A549 (cell line): ENCODE data around the gene PRSS56. TPM values are rescaled to one million over a fixed set of nuclear protein-coding genes. Genes with fewer than 3 reads are reported as not detected.

Experiments used
- ATAC-seq, 2 experiments: fragments of 200-7000 bp in 1 of 2; fragments of >200 bp in 1 of 2; cut with Nextera tagmentation in 1 of 2; cut with Tn5 transposase in 1 of 2; 3 replicates each; pipeline versions ENCODE4 v1.8.0 to v1.9.1; 2018 to 2020; ENCODE audit warnings: mild to moderate bottlenecking in 1 of 2, moderate library complexity in 1 of 2
- CTCF ChIA-PET: fragments of 300-600 bp; sonication (Branson Sonifier 250); formaldehyde crosslinking; extraction: SDS; loops from one replicate; lab custom pipeline; 2021; ENCODE audit warnings: antibody characterized with exemption, inconsistent platforms; lab: Yijun Ruan, JAX
- POLR2A ChIA-PET: fragments of 350-600 bp; formaldehyde crosslinking; extraction: SDS; loops from one replicate; lab custom pipeline; 2021; ENCODE audit warnings: antibody characterized with exemption, inconsistent platforms; lab: Yijun Ruan, JAX
- DNase-seq, 2 experiments: peaks; one replicate each; pipeline versions ENCODE4 v3.0.0 to v3.0.0-alpha.2; 2011 to 2016; ENCODE audit warnings: low read depth in 1 of 2, low spot score in 1 of 2
- FAIRE-seq: peaks from 2 replicates; lab custom pipeline; 2011; peaks lifted over from hg19 to GRCh38; lab: Jason Lieb, UNC
- H3K27ac ChIP-seq, 2 experiments: fragments of >200 bp; sonication (Bioruptor Twin); formaldehyde crosslinking; 3 replicates each; pipeline ENCODE4 v1.5.1; 2016 to 2017
- H3K4me1 ChIP-seq: fragments of >200 bp; sonication (Bioruptor Twin); formaldehyde crosslinking; 3 replicates; pipeline ENCODE4 v1.6.1; 2016
- H3K4me2 ChIP-seq: fragments of >200 bp; sonication (Bioruptor Twin); formaldehyde crosslinking; 3 replicates; pipeline ENCODE4 v1.6.1; 2016
- H3K4me3 ChIP-seq: fragments of >200 bp; sonication (Bioruptor Twin); formaldehyde crosslinking; 3 replicates; pipeline ENCODE4 v1.5.1; 2016
- H3K9me3 ChIP-seq: fragments of >200 bp; sonication (Bioruptor Twin); formaldehyde crosslinking; 3 replicates; pipeline ENCODE4 v1.6.1; 2016
- CBX8 ChIP-seq: fragments of 200-600 bp; sonication (generic); IDR thresholded peaks from 2 replicates; pipeline ENCODE4 v1.6.1; 2016
- ESRRA ChIP-seq: fragments of 150-350 bp; IDR thresholded peaks from 2 replicates; pipeline ENCODE4 v1.6.1; 2014; ENCODE audit warnings: mild to moderate bottlenecking, low read length, borderline replicate concordance
- FOSB ChIP-seq: fragments of 250-450 bp; sonication (Bioruptor Pico); IDR thresholded peaks from 2 replicates; pipeline ENCODE4 v1.5.0; 2020; ENCODE audit warnings: mild to moderate bottlenecking, moderate library complexity
- HDAC2 ChIP-seq: fragments of 200-600 bp; sonication (generic); IDR thresholded peaks from 2 replicates; pipeline ENCODE4 v1.6.1; 2016
- HEYL ChIP-seq: fragments of 250-450 bp; sonication (Bioruptor Pico); IDR thresholded peaks from 2 replicates; pipeline ENCODE4 v1.8.0; 2021; ENCODE audit warnings: mild to moderate bottlenecking, moderate library complexity
- HOXB5 ChIP-seq: fragments of 250-450 bp; sonication (Bioruptor Pico); IDR thresholded peaks from 2 replicates; pipeline ENCODE4 v1.5.0; 2020; ENCODE audit warnings: mild to moderate bottlenecking, moderate library complexity
- JUN ChIP-seq, 2 experiments: fragments of >200 bp; sonication (Bioruptor Twin); formaldehyde crosslinking; IDR thresholded peaks; 2 replicates in 1 of 2; 3 replicates in 1 of 2; pipeline ENCODE4 v1.6.1; 2016 to 2017
- MAFK ChIP-seq: fragments of 450-650 bp; IDR thresholded peaks from 2 replicates; pipeline ENCODE4 v1.6.1; 2014; ENCODE audit not compliant: partially characterized antibody
- NFE2L2 ChIP-seq: fragments of 150-350 bp; conservative IDR thresholded peaks from 2 replicates; pipeline ENCODE4 v1.6.1; 2014; ENCODE audit warnings: low read length
- NR3C1 ChIP-seq: fragments of >200 bp; sonication (Bioruptor Twin); formaldehyde crosslinking; IDR thresholded peaks from 3 replicates; pipeline ENCODE4 v1.6.1; 2017
- POLR2AphosphoS2 ChIP-seq: conservative IDR thresholded peaks from 2 replicates; pipeline ENCODE4 v1.6.1; 2012; ENCODE audit warnings: low read length, improper control_type of control experiment, inconsistent platforms
- RAD21 ChIP-seq, 2 experiments: fragments of >200 bp in 1 of 2; sonication (Bioruptor Twin) in 1 of 2; formaldehyde crosslinking in 1 of 2; IDR thresholded peaks in 1 of 2; conservative IDR thresholded peaks in 1 of 2; 2 replicates in 1 of 2; 3 replicates in 1 of 2; pipeline ENCODE4 v1.6.1; 2012 to 2018; ENCODE audit warnings: inconsistent platforms in 1 of 2
- RARB ChIP-seq: fragments of 250-450 bp; sonication (Bioruptor Pico); IDR thresholded peaks from 2 replicates; pipeline ENCODE4 v1.8.0; 2021; ENCODE audit warnings: mild to moderate bottlenecking, moderate library complexity
- RFX5 ChIP-seq: fragments of 450-650 bp; IDR thresholded peaks from 2 replicates; pipeline ENCODE4 v1.7.1; 2014; ENCODE audit warnings: antibody characterized with exemption, mild to moderate bottlenecking, moderate library complexity
- TFCP2L1 ChIP-seq: fragments of 250-450 bp; sonication (Bioruptor Pico); IDR thresholded peaks from 2 replicates; pipeline ENCODE4 v1.5.0; 2021; ENCODE audit warnings: mild to moderate bottlenecking
- ZC3H11A ChIP-seq: fragments of 450-650 bp; IDR thresholded peaks from 2 replicates; pipeline ENCODE4 v1.6.1; 2014; ENCODE audit warnings: antibody characterized with exemption, mild to moderate bottlenecking
- ZFP36 ChIP-seq: fragments of 450-650 bp; IDR thresholded peaks from 2 replicates; pipeline ENCODE4 v1.6.1; 2014; ENCODE audit warnings: borderline replicate concordance; ENCODE audit not compliant: partially characterized antibody
- ZNF302 ChIP-seq: fragments of 250-450 bp; sonication (Bioruptor Pico); IDR thresholded peaks from 2 replicates; pipeline ENCODE4 v1.9.0; 2021; ENCODE audit warnings: inconsistent platforms, mild to moderate bottlenecking, moderate library complexity
- ZSCAN20 ChIP-seq: fragments of 250-450 bp; sonication (Bioruptor Pico); IDR thresholded peaks from 2 replicates; pipeline ENCODE4 v1.8.0; 2022; ENCODE audit warnings: mild to moderate bottlenecking, moderate library complexity
- WGBS: methylation state at CpG from one replicate; pipeline ENCODE4 v1.1.6; 2017; ENCODE audit errors: missing lambda C conversion rate; 5-methylcytosine and 5-hydroxymethylcytosine counted together
- polyA plus RNA-seq, 4 experiments: library from polyadenylated mRNA; depleted of rRNA in 3 of 4; stranded (reverse); fragments of >200 nt; fragmentation: RNase III in 1 of 4; extraction: RNeasy Plus Mini Kit Qiagen cat#74134 plus additional on column Dnase treatment in 1 of 4; gene quantifications; 2 replicates in 3 of 4; 3 replicates in 1 of 4; pipeline ENCODE4 v1.2.3, GENCODE V29; 2011 to 2017
- TF ChIP-seq, protein P1 (sequence below): IDR thresholded peaks from 2 replicates; pipeline ENCODE4 v1.6.1; 2012
- TF ChIP-seq, protein P2 (sequence below): fragments of >200 bp; sonication (Bioruptor Twin); formaldehyde crosslinking; IDR thresholded peaks from 3 replicates; pipeline ENCODE4 v1.5.1; 2016
- TF ChIP-seq, protein P3 (sequence below): fragments of 200-600 bp; sonication (generic); IDR thresholded peaks from 2 replicates; pipeline ENCODE4 v1.6.1; 2016; ENCODE audit warnings: antibody characterized with exemption, mild to moderate bottlenecking, moderate library complexity
- TF ChIP-seq, protein P4 (sequence below): fragments of 250-450 bp; sonication (Bioruptor Pico); IDR thresholded peaks from 2 replicates; pipeline ENCODE4 v1.5.0; 2020; ENCODE audit warnings: low read depth, mild to moderate bottlenecking, moderate library complexity

PRSS56 gene
- polyA plus RNA-seq, 2 of the 4 experiments (the other 2 are of a cell fraction), result not detected

DNA sequence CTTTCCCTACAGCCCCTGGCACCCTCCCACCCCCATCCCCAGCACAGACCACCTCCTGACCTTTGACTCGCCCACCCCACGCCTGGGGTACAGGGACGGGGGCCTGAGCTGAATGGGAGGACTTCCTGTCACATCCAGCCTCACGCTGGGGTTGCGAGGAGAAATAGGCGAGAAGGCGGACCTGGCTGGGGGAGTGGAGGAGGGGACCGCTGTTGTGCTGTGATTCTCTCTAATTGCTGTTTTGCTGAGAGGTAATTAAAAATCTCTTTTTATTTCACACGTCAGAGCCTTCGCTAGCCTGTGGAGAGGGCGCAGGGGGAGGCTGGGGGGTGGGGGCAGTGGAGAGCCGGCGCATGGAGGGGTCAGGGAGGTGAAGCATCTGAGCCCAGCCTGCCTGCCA lies 22.8 kb upstream of the PRSS56 start:
- ChIA-PET POLR2A (no interaction called here), CTCF (interaction anchor here (1.6 kb wide), 1 partner anchor 27 kb away, joined by 4 read pairs; no protein-coding TSS in a partner anchor)
- no peak overlapping the region for H3K27ac ChIP-seq
- no peak for FAIRE-seq
- ATAC-seq, result no peak
- DNase-seq, result no peak
- no peak overlapping the region for H3K4me2 ChIP-seq
- H3K4me1 ChIP-seq, result peaks cover 10% of the 10 kb centered on the region
- 92% methylated on average over 9 of the region's 13 CpGs for WGBS
- TF ChIP-seq CBX8 (no peak), HDAC2 (no peak), TFCP2L1 (CRISPR knock-in tag) (no peak), HEYL (CRISPR knock-in tag) (no peak), NR3C1 (no peak), RARB (CRISPR knock-in tag) (no peak), ZNF302 (CRISPR knock-in tag) (no peak), ESRRA (no peak), POLR2AphosphoS2 (no peak), ZSCAN20 (CRISPR knock-in tag) (no peak), ZFP36 (no peak), NFE2L2 (no peak), MAFK (no peak), ZC3H11A (no peak), RFX5 (no peak), HOXB5 (CRISPR knock-in tag) (no peak)
- TF ChIP-seq, protein P1, sequence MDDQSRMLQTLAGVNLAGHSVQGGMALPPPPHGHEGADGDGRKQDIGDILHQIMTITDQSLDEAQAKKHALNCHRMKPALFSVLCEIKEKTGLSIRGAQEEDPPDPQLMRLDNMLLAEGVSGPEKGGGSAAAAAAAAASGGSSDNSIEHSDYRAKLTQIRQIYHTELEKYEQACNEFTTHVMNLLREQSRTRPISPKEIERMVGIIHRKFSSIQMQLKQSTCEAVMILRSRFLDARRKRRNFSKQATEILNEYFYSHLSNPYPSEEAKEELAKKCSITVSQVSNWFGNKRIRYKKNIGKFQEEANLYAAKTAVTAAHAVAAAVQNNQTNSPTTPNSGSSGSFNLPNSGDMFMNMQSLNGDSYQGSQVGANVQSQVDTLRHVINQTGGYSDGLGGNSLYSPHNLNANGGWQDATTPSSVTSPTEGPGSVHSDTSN, result no peak
- TF ChIP-seq, protein P2, sequence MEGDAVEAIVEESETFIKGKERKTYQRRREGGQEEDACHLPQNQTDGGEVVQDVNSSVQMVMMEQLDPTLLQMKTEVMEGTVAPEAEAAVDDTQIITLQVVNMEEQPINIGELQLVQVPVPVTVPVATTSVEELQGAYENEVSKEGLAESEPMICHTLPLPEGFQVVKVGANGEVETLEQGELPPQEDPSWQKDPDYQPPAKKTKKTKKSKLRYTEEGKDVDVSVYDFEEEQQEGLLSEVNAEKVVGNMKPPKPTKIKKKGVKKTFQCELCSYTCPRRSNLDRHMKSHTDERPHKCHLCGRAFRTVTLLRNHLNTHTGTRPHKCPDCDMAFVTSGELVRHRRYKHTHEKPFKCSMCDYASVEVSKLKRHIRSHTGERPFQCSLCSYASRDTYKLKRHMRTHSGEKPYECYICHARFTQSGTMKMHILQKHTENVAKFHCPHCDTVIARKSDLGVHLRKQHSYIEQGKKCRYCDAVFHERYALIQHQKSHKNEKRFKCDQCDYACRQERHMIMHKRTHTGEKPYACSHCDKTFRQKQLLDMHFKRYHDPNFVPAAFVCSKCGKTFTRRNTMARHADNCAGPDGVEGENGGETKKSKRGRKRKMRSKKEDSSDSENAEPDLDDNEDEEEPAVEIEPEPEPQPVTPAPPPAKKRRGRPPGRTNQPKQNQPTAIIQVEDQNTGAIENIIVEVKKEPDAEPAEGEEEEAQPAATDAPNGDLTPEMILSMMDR, result no peak
- TF ChIP-seq, protein P3, sequence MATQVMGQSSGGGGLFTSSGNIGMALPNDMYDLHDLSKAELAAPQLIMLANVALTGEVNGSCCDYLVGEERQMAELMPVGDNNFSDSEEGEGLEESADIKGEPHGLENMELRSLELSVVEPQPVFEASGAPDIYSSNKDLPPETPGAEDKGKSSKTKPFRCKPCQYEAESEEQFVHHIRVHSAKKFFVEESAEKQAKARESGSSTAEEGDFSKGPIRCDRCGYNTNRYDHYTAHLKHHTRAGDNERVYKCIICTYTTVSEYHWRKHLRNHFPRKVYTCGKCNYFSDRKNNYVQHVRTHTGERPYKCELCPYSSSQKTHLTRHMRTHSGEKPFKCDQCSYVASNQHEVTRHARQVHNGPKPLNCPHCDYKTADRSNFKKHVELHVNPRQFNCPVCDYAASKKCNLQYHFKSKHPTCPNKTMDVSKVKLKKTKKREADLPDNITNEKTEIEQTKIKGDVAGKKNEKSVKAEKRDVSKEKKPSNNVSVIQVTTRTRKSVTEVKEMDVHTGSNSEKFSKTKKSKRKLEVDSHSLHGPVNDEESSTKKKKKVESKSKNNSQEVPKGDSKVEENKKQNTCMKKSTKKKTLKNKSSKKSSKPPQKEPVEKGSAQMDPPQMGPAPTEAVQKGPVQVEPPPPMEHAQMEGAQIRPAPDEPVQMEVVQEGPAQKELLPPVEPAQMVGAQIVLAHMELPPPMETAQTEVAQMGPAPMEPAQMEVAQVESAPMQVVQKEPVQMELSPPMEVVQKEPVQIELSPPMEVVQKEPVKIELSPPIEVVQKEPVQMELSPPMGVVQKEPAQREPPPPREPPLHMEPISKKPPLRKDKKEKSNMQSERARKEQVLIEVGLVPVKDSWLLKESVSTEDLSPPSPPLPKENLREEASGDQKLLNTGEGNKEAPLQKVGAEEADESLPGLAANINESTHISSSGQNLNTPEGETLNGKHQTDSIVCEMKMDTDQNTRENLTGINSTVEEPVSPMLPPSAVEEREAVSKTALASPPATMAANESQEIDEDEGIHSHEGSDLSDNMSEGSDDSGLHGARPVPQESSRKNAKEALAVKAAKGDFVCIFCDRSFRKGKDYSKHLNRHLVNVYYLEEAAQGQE, result no peak
- TF ChIP-seq, protein P4, sequence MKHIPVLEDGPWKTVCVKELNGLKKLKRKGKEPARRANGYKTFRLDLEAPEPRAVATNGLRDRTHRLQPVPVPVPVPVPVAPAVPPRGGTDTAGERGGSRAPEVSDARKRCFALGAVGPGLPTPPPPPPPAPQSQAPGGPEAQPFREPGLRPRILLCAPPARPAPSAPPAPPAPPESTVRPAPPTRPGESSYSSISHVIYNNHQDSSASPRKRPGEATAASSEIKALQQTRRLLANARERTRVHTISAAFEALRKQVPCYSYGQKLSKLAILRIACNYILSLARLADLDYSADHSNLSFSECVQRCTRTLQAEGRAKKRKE, result no peak
- TF ChIP-seq, all 56 proteins: peak for 0
- H3K4me3 ChIP-seq, result no peak overlapping the region
- no peaks in the 10 kb centered on the region for H3K9me3 ChIP-seq

DNA sequence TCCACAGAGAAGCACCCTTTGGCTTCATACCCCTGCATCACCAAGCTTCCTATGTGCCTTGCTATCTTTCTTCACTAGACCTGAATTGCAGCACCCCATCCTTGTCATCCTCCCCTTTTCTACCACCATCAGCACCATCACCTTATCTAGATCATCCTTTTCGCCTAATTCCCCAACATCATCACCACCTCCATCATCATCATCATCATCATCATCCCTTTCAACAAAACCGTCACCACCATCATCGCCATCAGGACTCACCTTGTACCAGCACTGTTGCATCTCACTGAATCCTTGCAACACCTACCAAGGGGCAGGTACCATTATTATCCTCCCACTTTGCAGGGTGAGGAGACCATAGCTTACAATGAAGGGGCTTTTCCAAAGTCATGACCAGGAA lies 21.7 kb upstream of the PRSS56 start:
- TF ChIP-seq, protein P2, result no peak
- TF ChIP-seq RAD21 (conservative IDR thresholded peaks at IDR 0.05 in 1 of 2, IDR thresholded peaks at IDR 0.05 in 1 of 2) (no peak), NR3C1 (no peak), FOSB (no peak), HDAC2 (no peak), HEYL (CRISPR knock-in tag) (no peak), JUN (IDR thresholded peaks at IDR 0.05) (no peak)
- Histone ChIP-seq H3K4me3 (no peak overlapping the region), H3K4me2 (no peak overlapping the region), H3K9me3 (no peaks in the 10 kb centered on the region), H3K4me1 (peaks cover 21% of the 10 kb centered on the region), H3K27ac (no peak overlapping the region)
- ATAC-seq, result no peak
- POLR2A ChIA-PET, result no interaction called here
- 77% methylated on average over 3 of the region's 3 CpGs for WGBS
- DNase-seq, result no peak
- no peak for FAIRE-seq
- CTCF ChIA-PET, result interaction anchor here (1.4 kb wide), 1 partner anchor 25 kb away, joined by 5 read pairs; no protein-coding TSS in a partner anchor
